OCI-LY7 (cell line): Measurements from ENCODE around the gene RASA2.

Source experiments
- EZH2phosphoT487 ChIP-seq: fragments of 200-600 bp; sonication (generic); IDR thresholded peaks from 2 replicates; pipeline ENCODE4 v1.6.1; 2018; ENCODE audit warnings: low read depth, borderline replicate concordance, mild to moderate bottlenecking, mixed run types, antibody characterized with exemption, low read length, moderate library complexity, mixed read lengths
- TF ChIP-seq, protein P1 (sequence below): fragments of 200-600 bp; sonication (generic); conservative IDR thresholded peaks from 2 replicates; pipeline ENCODE4 v1.5.1; 2014; ENCODE audit warnings: mild to moderate bottlenecking, antibody characterized with exemption, low read length, moderate library complexity, mixed read lengths

DNA sequence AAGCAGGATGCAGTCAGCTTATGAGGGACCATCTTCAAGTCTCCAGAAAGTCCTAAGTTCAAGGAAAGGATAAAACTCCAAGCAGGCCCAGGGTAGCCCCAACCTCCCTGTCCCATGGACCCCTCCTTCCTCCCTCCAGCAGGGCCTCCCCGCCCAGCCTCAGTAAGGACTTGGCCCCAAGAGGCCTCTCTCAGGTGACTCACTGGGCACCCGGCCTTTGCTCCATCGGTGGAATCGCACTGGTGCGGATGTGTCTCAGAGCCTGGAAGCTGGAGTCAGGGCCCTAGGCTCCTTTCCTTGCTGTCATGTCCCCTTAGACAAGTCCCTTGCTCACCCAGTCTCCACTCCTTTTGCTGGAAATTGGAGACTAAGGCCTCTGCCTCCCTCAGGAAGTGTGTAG is 136.9 kb downstream of the RASA2 start:
- TF ChIP-seq, protein P1, sequence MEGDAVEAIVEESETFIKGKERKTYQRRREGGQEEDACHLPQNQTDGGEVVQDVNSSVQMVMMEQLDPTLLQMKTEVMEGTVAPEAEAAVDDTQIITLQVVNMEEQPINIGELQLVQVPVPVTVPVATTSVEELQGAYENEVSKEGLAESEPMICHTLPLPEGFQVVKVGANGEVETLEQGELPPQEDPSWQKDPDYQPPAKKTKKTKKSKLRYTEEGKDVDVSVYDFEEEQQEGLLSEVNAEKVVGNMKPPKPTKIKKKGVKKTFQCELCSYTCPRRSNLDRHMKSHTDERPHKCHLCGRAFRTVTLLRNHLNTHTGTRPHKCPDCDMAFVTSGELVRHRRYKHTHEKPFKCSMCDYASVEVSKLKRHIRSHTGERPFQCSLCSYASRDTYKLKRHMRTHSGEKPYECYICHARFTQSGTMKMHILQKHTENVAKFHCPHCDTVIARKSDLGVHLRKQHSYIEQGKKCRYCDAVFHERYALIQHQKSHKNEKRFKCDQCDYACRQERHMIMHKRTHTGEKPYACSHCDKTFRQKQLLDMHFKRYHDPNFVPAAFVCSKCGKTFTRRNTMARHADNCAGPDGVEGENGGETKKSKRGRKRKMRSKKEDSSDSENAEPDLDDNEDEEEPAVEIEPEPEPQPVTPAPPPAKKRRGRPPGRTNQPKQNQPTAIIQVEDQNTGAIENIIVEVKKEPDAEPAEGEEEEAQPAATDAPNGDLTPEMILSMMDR, result no peak
- no peak for TF ChIP-seq EZH2phosphoT487
